H9 (cell line): Measurements from ENCODE around the gene NOTUM. TPM values are rescaled to one million over a fixed set of nuclear protein-coding genes. Genes with fewer than 3 reads are reported as not detected.

Experiments
- DNase-seq: peaks from one replicate; pipeline ENCODE4 v3.0.0-alpha.2; 2017
- H2AFZ ChIP-seq: one replicate; pipeline ENCODE4 v1.6.1; 2013; ENCODE audit warnings: mild to moderate bottlenecking, low read length, control low read depth, moderate library complexity
- H2AK5ac ChIP-seq: 2 replicates; pipeline ENCODE4 v1.6.1; 2013; ENCODE audit warnings: low read length, control low read depth, mixed read lengths; ENCODE audit not compliant: insufficient read length
- H2BK120ac ChIP-seq: one replicate; pipeline ENCODE4 v1.6.1; 2013; ENCODE audit warnings: low read depth, mild to moderate bottlenecking, low read length, control low read depth, inconsistent platforms; ENCODE audit not compliant: poor library complexity, severe bottlenecking
- H2BK12ac ChIP-seq: 2 replicates; pipeline ENCODE4 v1.6.1; 2013; ENCODE audit warnings: low read length, control low read depth, mixed read lengths, low read depth; ENCODE audit not compliant: insufficient read length
- H2BK15ac ChIP-seq: 2 replicates; pipeline ENCODE4 v1.6.1; 2013; ENCODE audit warnings: low read depth, low read length, control low read depth
- H2BK20ac ChIP-seq: one replicate; pipeline ENCODE4 v1.6.1; 2013; ENCODE audit warnings: low read depth, mild to moderate bottlenecking, low read length, control low read depth, inconsistent platforms; ENCODE audit not compliant: poor library complexity, severe bottlenecking
- H2BK5ac ChIP-seq: 2 replicates; pipeline ENCODE4 v1.6.1; 2013; ENCODE audit warnings: low read length, control low read depth, mixed read lengths; ENCODE audit not compliant: insufficient read length
- H3K14ac ChIP-seq: 2 replicates; pipeline ENCODE4 v1.6.1; 2013; ENCODE audit warnings: low read length, control low read depth; ENCODE audit not compliant: insufficient read depth
- H3K18ac ChIP-seq: 2 replicates; pipeline ENCODE4 v1.6.1; 2013; ENCODE audit warnings: low read depth, mild to moderate bottlenecking, mixed read lengths, low read length, control low read depth; ENCODE audit not compliant: insufficient read length
- H3K23ac ChIP-seq: 2 replicates; pipeline ENCODE4 v1.6.1; 2013; ENCODE audit warnings: low read length, control low read depth, mixed read lengths, low read depth; ENCODE audit not compliant: insufficient read length
- H3K23me2 ChIP-seq: 2 replicates; pipeline ENCODE4 v1.6.1; 2013; ENCODE audit warnings: low read depth, mild to moderate bottlenecking, mixed read lengths, low read length, control low read depth; ENCODE audit not compliant: insufficient read length, poor library complexity, severe bottlenecking
- H3K27ac ChIP-seq: 2 replicates; pipeline ENCODE4 v1.5.1; 2013; ENCODE audit warnings: low read length, control low read depth, mixed read lengths, low read depth; ENCODE audit not compliant: insufficient read length
- H3K27me3 ChIP-seq: 2 replicates; pipeline ENCODE4 v1.6.1; 2013; ENCODE audit warnings: low read length, control low read depth, inconsistent platforms; ENCODE audit not compliant: insufficient read depth
- H3K4ac ChIP-seq: 2 replicates; pipeline ENCODE4 v1.6.1; 2013; ENCODE audit warnings: low read depth, mild to moderate bottlenecking, control low read depth, inconsistent platforms, low read length, moderate library complexity
- H3K4me1 ChIP-seq: 2 replicates; pipeline ENCODE4 v1.6.1; 2013; ENCODE audit warnings: low read length, control low read depth, inconsistent platforms; ENCODE audit not compliant: insufficient read depth
- H3K4me2 ChIP-seq: 2 replicates; pipeline ENCODE4 v1.6.1; 2013; ENCODE audit warnings: low read length, control low read depth, mixed read lengths; ENCODE audit not compliant: insufficient read length, insufficient read depth
- H3K56ac ChIP-seq: 2 replicates; pipeline ENCODE4 v1.6.1; 2013; ENCODE audit warnings: low read depth, mild to moderate bottlenecking, mixed read lengths, low read length, control low read depth; ENCODE audit not compliant: insufficient read length
- H3K79me1 ChIP-seq: 2 replicates; pipeline ENCODE4 v1.6.1; 2013; ENCODE audit warnings: low read depth, mild to moderate bottlenecking, moderate library complexity, low read length, control low read depth, inconsistent platforms; ENCODE audit not compliant: insufficient read depth, poor library complexity, severe bottlenecking
- H3K79me2 ChIP-seq: 2 replicates; pipeline ENCODE4 v1.6.1; 2013; ENCODE audit warnings: low read length, control low read depth, inconsistent platforms; ENCODE audit not compliant: insufficient read depth
- H3K9ac ChIP-seq: 2 replicates; pipeline ENCODE4 v1.6.1; 2013; ENCODE audit warnings: low read length, control low read depth, mixed read lengths; ENCODE audit not compliant: insufficient read length; ENCODE audit errors: extremely low read depth
- H3K9me3 ChIP-seq: one replicate; pipeline ENCODE4 v1.6.1; 2013; ENCODE audit warnings: low read depth, low read length, inconsistent platforms; ENCODE audit not compliant: control insufficient read depth
- H3T11ph ChIP-seq: one replicate; pipeline ENCODE4 v1.6.1; 2013; ENCODE audit warnings: mild to moderate bottlenecking, low read length, control low read depth, inconsistent platforms
- H4K20me1 ChIP-seq: one replicate; pipeline ENCODE4 v1.6.1; 2013; ENCODE audit not compliant: control insufficient read depth, insufficient read length, insufficient read depth
- H4K5ac ChIP-seq: 2 replicates; pipeline ENCODE4 v1.6.1; 2013; ENCODE audit warnings: low read depth, mild to moderate bottlenecking, mixed read lengths, low read length, control low read depth; ENCODE audit not compliant: insufficient read length
- H4K8ac ChIP-seq: replicated peaks from 2 replicates; pipeline ENCODE4 v1.6.1; 2013; ENCODE audit warnings: low read length, control low read depth, mixed read lengths, low read depth; ENCODE audit not compliant: insufficient read length
- H4K91ac ChIP-seq: 2 replicates; pipeline ENCODE4 v1.6.1; 2013; ENCODE audit warnings: low read depth, mild to moderate bottlenecking, moderate library complexity, mixed read lengths, low read length, control low read depth; ENCODE audit not compliant: insufficient read length
- H3K27ac Mint-ChIP-seq, 3 experiments: 2 replicates in 2 of 3; 3 replicates in 1 of 3; pipeline ENCODE4 v1.8.0; 2020 to 2021; ENCODE audit warnings: mixed read lengths in 3 of 3, mild to moderate bottlenecking in 1 of 3, moderate library complexity in 1 of 3
- H3K27me3 Mint-ChIP-seq: 2 replicates; pipeline ENCODE4 v1.8.0; 2021; ENCODE audit warnings: low read depth, mild to moderate bottlenecking, moderate library complexity, mixed read lengths
- H3K36me3 Mint-ChIP-seq, 3 experiments: 2 replicates in 2 of 3; 3 replicates in 1 of 3; pipeline ENCODE4 v1.8.0; 2020 to 2021; ENCODE audit warnings: low read depth in 3 of 3, mixed read lengths in 3 of 3; ENCODE audit not compliant: insufficient read depth in 1 of 3
- H3K4me1 Mint-ChIP-seq, 2 experiments: 2 replicates each; pipeline ENCODE4 v1.8.0; 2020; ENCODE audit warnings: mixed read lengths in 2 of 2
- H3K4me3 Mint-ChIP-seq, 2 experiments: 2 replicates in 1 of 2; 3 replicates in 1 of 2; pipeline ENCODE4 v1.8.0; 2020 to 2021; ENCODE audit warnings: mild to moderate bottlenecking in 2 of 2, mixed read lengths in 2 of 2, moderate library complexity in 1 of 2
- H3K9me3 Mint-ChIP-seq, 2 experiments: 2 replicates in 1 of 2; 3 replicates in 1 of 2; pipeline ENCODE4 v1.8.0; 2020; ENCODE audit warnings: mild to moderate bottlenecking in 2 of 2, mixed read lengths in 2 of 2, moderate library complexity in 1 of 2
- CTCF ChIP-seq: fragments of 200-600 bp; sonication (generic); conservative IDR thresholded peaks from 3 replicates; pipeline ENCODE4 v1.8.0; 2021; ENCODE audit warnings: antibody characterized with exemption, mild to moderate bottlenecking
- WGBS: extraction: QIAGEN DNeasy Blood & Tissue Kit; methylation state at CpG from one replicate; pipeline ENCODE4 v1.1.7; 2013; ENCODE audit warnings: missing lambda C conversion rate, low lambda C conversion rate, mixed read lengths; ENCODE audit not compliant: insufficient read length; ENCODE audit errors: extremely low coverage; 5-methylcytosine and 5-hydroxymethylcytosine counted together
- total RNA-seq: library from RNA; stranded (reverse); gene quantifications from 2 replicates; pipeline ENCODE4 v1.2.1, GENCODE V29; 2021

Gene NOTUM
- total RNA-seq, 1 experiment from 2014 or later = 2.1 TPM

GRCh38 chr17:81984773-81985410, 23.9 kb upstream of the NOTUM start:
- Histone ChIP-seq H2BK12ac (no peak overlapping the region), H3K14ac (no peak overlapping the region), H2BK15ac (no peak overlapping the region), H3T11ph (no peak overlapping the region), H3K23me2 (no peaks in the 10 kb centered on the region), H3K4me1 (no peaks in the 10 kb centered on the region), H3K9ac (no peak overlapping the region), H3K27me3 (no peaks in the 10 kb centered on the region), H3K79me2 (no peaks in the 10 kb centered on the region; the same call in 1 of the 2 replicates), H3K27ac (no peak overlapping the region), H2AK5ac (no peak overlapping the region), H2AFZ (no peak overlapping the region), H3K56ac (no peak overlapping the region), H4K8ac (no peak overlapping the region), H4K5ac (no peak overlapping the region), H2BK20ac (no peak overlapping the region), H2BK5ac (no peak overlapping the region), H2BK120ac (no peak overlapping the region), H3K23ac (no peak overlapping the region), H4K20me1 (no peaks in the 10 kb centered on the region), H4K91ac (no peak overlapping the region), H3K18ac (no peak overlapping the region), H3K9me3 (no peaks in the 10 kb centered on the region), H3K79me1 (no peaks in the 10 kb centered on the region), H3K4ac (no peak overlapping the region), H3K4me2 (no peak overlapping the region)
- DNase-seq = no peak
- H3K9me3 Mint-ChIP-seq = no peaks in the 10 kb centered on the region; a peak in 1 of 5 replicates
- H3K27ac Mint-ChIP-seq = peak overlapping the region in 1 of 3 experiments; percentile 18; a peak in 1 of 7 replicates
- H3K36me3 Mint-ChIP-seq = peaks cover 6 to 60% (median 50%) of the 10 kb centered on the region in 3 experiments
- TF ChIP-seq CTCF = no peak
- WGBS = no CpG with 5 or more reads among the region's 21 CpGs
- H3K27me3 Mint-ChIP-seq = no peaks in the 10 kb centered on the region
- H3K4me3 Mint-ChIP-seq = no peak overlapping the region; a peak in 1 of 5 replicates
- no peaks in the 10 kb centered on the region for H3K4me1 Mint-ChIP-seq
